Activated B cell treated with CpG ODN at 0.5 μM for 24 hours (primary cell): ENCODE data around the gene SOX5. TPM values are rescaled to one million over a fixed set of nuclear protein-coding genes. Genes with fewer than 3 reads are reported as not detected.

Source experiments
- ATAC-seq: fragments of 200-7000 bp; cut with Tn5 transposase; one replicate; pipeline ENCODE4 v1.10.0; 2021; ENCODE audit warnings: low read depth, mild to moderate bottlenecking, moderate library complexity
- CTCF ChIA-PET: fragments of 350-600 bp; sonication (Branson Sonifier 250); formaldehyde crosslinking; loops from one replicate; lab custom pipeline; 2021; ENCODE audit warnings: antibody characterized with exemption; lab: Charles Lee
- POLR2A ChIA-PET: fragments of 350-600 bp; sonication (Branson Sonifier 250); formaldehyde crosslinking; loops from one replicate; lab custom pipeline; 2021; ENCODE audit warnings: antibody characterized with exemption; lab: Charles Lee
- DNase-seq: peaks from one replicate; pipeline ENCODE4 v3.0.0; 2022
- H3K27ac Mint-ChIP-seq: one replicate; pipeline ENCODE4 v1.8.0; 2020; ENCODE audit warnings: mixed read lengths
- H3K27me3 Mint-ChIP-seq: one replicate; pipeline ENCODE4 v1.8.0; 2021; ENCODE audit warnings: mixed read lengths
- H3K36me3 Mint-ChIP-seq: one replicate; pipeline ENCODE4 v1.8.0; 2021; ENCODE audit warnings: low read depth, mixed read lengths
- H3K4me1 Mint-ChIP-seq: one replicate; pipeline ENCODE4 v1.8.0; 2021; ENCODE audit warnings: mixed read lengths
- H3K4me3 Mint-ChIP-seq: one replicate; pipeline ENCODE4 v1.8.0; 2020; ENCODE audit warnings: mild to moderate bottlenecking, mixed read lengths
- H3K9me3 Mint-ChIP-seq: one replicate; pipeline ENCODE4 v1.8.0; 2020; ENCODE audit warnings: mixed read lengths
- CTCF ChIP-seq: fragments of 200-600 bp; IDR thresholded peaks from one replicate; pipeline ENCODE4 v1.8.0; 2022; ENCODE audit warnings: antibody characterized with exemption, mild to moderate bottlenecking
- intact Hi-C: fragments of 100-400 bp; cut with micrococcal nuclease; formaldehyde crosslinking; loops from one replicate; pipeline ENCODE4 v1.15.1; 2024
- total RNA-seq: library from RNA; stranded (reverse); gene quantifications from 2 replicates; pipeline ENCODE4 v1.2.3, GENCODE V29; 2022

Gene SOX5
- total RNA-seq, 1 donor from 2014 or later = 85.5 TPM

- no peaks in the 10 kb centered on the region for H3K27me3 Mint-ChIP-seq
- DNase-seq (no peak), ATAC-seq (no peak)
- no peak for TF ChIP-seq CTCF
- ChIA-PET POLR2A (no interaction called here), CTCF (no interaction called here)
- intact Hi-C loops = no loop called here
- H3K4me1 Mint-ChIP-seq = no peaks in the 10 kb centered on the region
- peaks cover 8% of the 10 kb centered on the region for H3K36me3 Mint-ChIP-seq
- no peaks in the 10 kb centered on the region for H3K9me3 Mint-ChIP-seq
- no peak overlapping the region for H3K27ac Mint-ChIP-seq
- no peak overlapping the region for H3K4me3 Mint-ChIP-seq
These were observed 51.3 kb downstream of the SOX5 start for GRCh38 chr12:23898121-23898520.

GRCh38 chr12:23895792-23896218, 53.7 kb downstream of the SOX5 start:
- CTCF ChIA-PET = no interaction called here
- no peak for TF ChIP-seq CTCF
- intact Hi-C loops = no loop called here

GRCh38 chr12:23893611-23894010, 55.9 kb downstream of the SOX5 start:
- no peaks in the 10 kb centered on the region for H3K27me3 Mint-ChIP-seq
- no peak for TF ChIP-seq CTCF
- ChIA-PET POLR2A (no interaction called here), CTCF (no interaction called here)
- DNase-seq (no peak), ATAC-seq (no peak)
- no peak overlapping the region for H3K27ac Mint-ChIP-seq
- no peak overlapping the region for H3K4me3 Mint-ChIP-seq
- peaks cover 9% of the 10 kb centered on the region for H3K4me1 Mint-ChIP-seq
- peaks cover 8% of the 10 kb centered on the region for H3K36me3 Mint-ChIP-seq
- intact Hi-C loops = no loop called here
- no peaks in the 10 kb centered on the region for H3K9me3 Mint-ChIP-seq

More at GRCh38 chr12:23895792-23896218, 53.7 kb downstream of the SOX5 start:
- peaks cover 6% of the 10 kb centered on the region for H3K4me1 Mint-ChIP-seq
- H3K27me3 Mint-ChIP-seq = no peaks in the 10 kb centered on the region
- DNase-seq = no peak
- POLR2A ChIA-PET = no interaction called here
- H3K36me3 Mint-ChIP-seq = peaks cover 8% of the 10 kb centered on the region
- ATAC-seq = no peak
- H3K9me3 Mint-ChIP-seq = no peaks in the 10 kb centered on the region
- H3K27ac Mint-ChIP-seq = no peak overlapping the region
- H3K4me3 Mint-ChIP-seq = no peak overlapping the region

GRCh38 chr12:23891115-23891514, 58.4 kb downstream of the SOX5 start:
- Mint-ChIP-seq H3K27ac (no peak overlapping the region), H3K4me1 (peaks cover 12% of the 10 kb centered on the region), H3K9me3 (no peaks in the 10 kb centered on the region), H3K36me3 (peaks cover 8% of the 10 kb centered on the region), H3K4me3 (no peak overlapping the region), H3K27me3 (no peaks in the 10 kb centered on the region)
- ChIA-PET CTCF (no interaction called here), POLR2A (interaction anchor here (0.7 kb wide), 2 partner anchors 192 to 742 kb away, joined by 3 to 4 read pairs; no protein-coding TSS in a partner anchor)
- no peak for DNase-seq
- no peak for ATAC-seq
- no peak for TF ChIP-seq CTCF
- intact Hi-C loops = no loop called here

GRCh38 chr12:23889069-23889440, 60.4 kb downstream of the SOX5 start:
- intact Hi-C loops = no loop called here
- no peak for TF ChIP-seq CTCF
- Mint-ChIP-seq H3K36me3 (peaks cover 5% of the 10 kb centered on the region), H3K9me3 (no peaks in the 10 kb centered on the region), H3K27ac (no peak overlapping the region), H3K4me3 (no peak overlapping the region), H3K27me3 (no peaks in the 10 kb centered on the region), H3K4me1 (peaks cover 12% of the 10 kb centered on the region)
- DNase-seq (no peak), ATAC-seq (no peak)
- ChIA-PET POLR2A (no interaction called here), CTCF (no interaction called here)
